Astrocyte (in vitro differentiated cells and primary cell): ENCODE measurements around the gene MAPK10. TPM values are rescaled to one million over a fixed set of nuclear protein-coding genes. Genes with fewer than 3 reads are reported as not detected.
A peak's percentile ranks its signal among the peaks of the same experiment; 100 is the strongest.

ENCODE experiments used
- DNase-seq: peaks from one replicate; pipeline ENCODE4 v3.0.0-alpha.2; 2010; ENCODE audit warnings: low read depth
- FAIRE-seq: peaks from 2 replicates; lab custom pipeline; 2011; peaks lifted over from hg19 to GRCh38; lab: Jason Lieb, UNC
- H2AFZ ChIP-seq: 2 replicates; pipeline ENCODE4 v1.6.0; 2012; ENCODE audit warnings: low read depth, low read length, inconsistent platforms
- H3K27ac ChIP-seq: 2 replicates; pipeline ENCODE4 v1.5.1; 2011; ENCODE audit warnings: low read depth, low read length, inconsistent platforms
- H3K27me3 ChIP-seq: 2 replicates; pipeline ENCODE4 v1.6.0; 2011; ENCODE audit warnings: low read length, inconsistent platforms; ENCODE audit not compliant: insufficient read depth
- H3K36me3 ChIP-seq: 2 replicates; pipeline ENCODE4 v1.5.1; 2011; ENCODE audit warnings: low read length, inconsistent platforms; ENCODE audit not compliant: insufficient read depth
- H3K4me1 ChIP-seq: 2 replicates; pipeline ENCODE4 v1.5.1; 2011; ENCODE audit warnings: low read length, inconsistent platforms; ENCODE audit not compliant: insufficient read depth
- H3K4me2 ChIP-seq: 2 replicates; pipeline ENCODE4 v1.6.0; 2012; ENCODE audit warnings: low read length, inconsistent platforms
- H3K4me3 ChIP-seq: 2 replicates; pipeline ENCODE4 v1.5.1; 2011; ENCODE audit warnings: low read depth, mild to moderate bottlenecking, low read length, inconsistent platforms; ENCODE audit not compliant: insufficient read depth
- H3K79me2 ChIP-seq: 2 replicates; pipeline ENCODE4 v1.6.0; 2012; ENCODE audit warnings: mild to moderate bottlenecking, low read length, inconsistent platforms; ENCODE audit not compliant: insufficient read depth
- H3K9ac ChIP-seq: 2 replicates; pipeline ENCODE4 v1.6.0; 2012; ENCODE audit warnings: mild to moderate bottlenecking, low read length, inconsistent platforms
- H3K9me3 ChIP-seq: 2 replicates; pipeline ENCODE4 v1.5.1; 2012; ENCODE audit warnings: low read depth, mild to moderate bottlenecking, low read length, inconsistent platforms; ENCODE audit not compliant: insufficient read depth
- H4K20me1 ChIP-seq: 2 replicates; pipeline ENCODE4 v1.6.0; 2012; ENCODE audit warnings: low read length, inconsistent platforms; ENCODE audit not compliant: insufficient read depth
- H3K27ac Mint-ChIP-seq: one replicate; pipeline ENCODE4 v1.8.0; 2021; ENCODE audit warnings: mild to moderate bottlenecking, mixed read lengths; ENCODE audit not compliant: unreplicated experiment
- H3K27me3 Mint-ChIP-seq: one replicate; pipeline ENCODE4 v1.8.0; 2021; ENCODE audit warnings: low read depth, mixed read lengths; ENCODE audit not compliant: unreplicated experiment
- H3K36me3 Mint-ChIP-seq: one replicate; pipeline ENCODE4 v1.8.0; 2021; ENCODE audit warnings: low read depth, mixed read lengths; ENCODE audit not compliant: unreplicated experiment
- H3K4me1 Mint-ChIP-seq: one replicate; pipeline ENCODE4 v1.8.0; 2021; ENCODE audit warnings: low read depth, mixed read lengths; ENCODE audit not compliant: unreplicated experiment
- H3K4me3 Mint-ChIP-seq: one replicate; pipeline ENCODE4 v1.8.0; 2021; ENCODE audit warnings: mild to moderate bottlenecking, moderate library complexity, mixed read lengths; ENCODE audit not compliant: unreplicated experiment
- H3K9me3 Mint-ChIP-seq: one replicate; pipeline ENCODE4 v1.8.0; 2021; ENCODE audit warnings: mild to moderate bottlenecking, mixed read lengths; ENCODE audit not compliant: unreplicated experiment
- CTCF ChIP-seq: IDR thresholded peaks from 2 replicates; pipeline ENCODE4 v1.5.1; 2011; ENCODE audit warnings: low read depth, mild to moderate bottlenecking, inconsistent platforms, low read length, moderate library complexity; ENCODE audit not compliant: insufficient read depth
- EZH2 ChIP-seq: IDR thresholded peaks from 2 replicates; pipeline ENCODE4 v1.6.1; 2012; ENCODE audit warnings: mild to moderate bottlenecking, low read length, inconsistent platforms; ENCODE audit not compliant: insufficient read depth
- total RNA-seq: library from RNA; stranded (reverse); gene quantifications from 2 replicates; pipeline ENCODE4 v1.2.1, GENCODE V29; 2021

MAPK10 gene
- total RNA-seq, 1 donor from 2014 or later, result 7.5 TPM

DNA sequence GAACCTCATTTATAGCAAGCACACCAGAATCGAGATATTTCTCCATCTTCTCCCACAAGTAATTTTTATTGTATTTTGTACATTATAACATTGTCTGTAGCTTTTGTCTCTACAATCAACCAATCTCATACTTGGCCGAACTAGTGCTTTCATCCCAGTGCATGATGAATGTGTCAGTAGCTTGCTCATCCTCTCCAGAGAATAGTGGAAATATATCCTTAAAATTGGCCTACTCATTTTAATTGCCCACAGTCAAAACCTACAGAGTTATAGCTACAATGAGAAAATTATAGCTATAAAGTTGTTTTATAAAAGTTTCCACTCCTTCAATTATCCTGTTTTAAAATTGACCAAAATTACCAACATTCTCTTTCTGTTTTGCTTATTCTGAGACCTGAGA lies 103.8 kb downstream of the MAPK10 start:
- Histone ChIP-seq H3K79me2 (no peaks in the 10 kb centered on the region), H3K4me3 (no peak overlapping the region), H3K9me3 (no peaks in the 10 kb centered on the region), H3K27me3 (no peaks in the 10 kb centered on the region), H3K4me2 (no peak overlapping the region), H3K36me3 (no peaks in the 10 kb centered on the region), H3K27ac (no peak overlapping the region), H2AFZ (no peak overlapping the region), H4K20me1 (no peaks in the 10 kb centered on the region), H3K9ac (no peak overlapping the region), H3K4me1 (no peaks in the 10 kb centered on the region)
- Mint-ChIP-seq H3K4me1 (no peaks in the 10 kb centered on the region), H3K27me3 (no peaks in the 10 kb centered on the region), H3K36me3 (no peaks in the 10 kb centered on the region), H3K27ac (no peak overlapping the region), H3K4me3 (no peak overlapping the region), H3K9me3 (no peaks in the 10 kb centered on the region)
- no peak for DNase-seq
- TF ChIP-seq CTCF (no peak), EZH2 (no peak)
- FAIRE-seq, result no peak

- Mint-ChIP-seq H3K27me3 (no peaks in the 10 kb centered on the region), H3K4me1 (no peaks in the 10 kb centered on the region), H3K4me3 (no peak overlapping the region), H3K36me3 (no peaks in the 10 kb centered on the region), H3K9me3 (peaks cover 2% of the 10 kb centered on the region), H3K27ac (no peak overlapping the region)
- H3K4me1 ChIP-seq, result no peaks in the 10 kb centered on the region
- no peaks in the 10 kb centered on the region for H3K27me3 ChIP-seq
- no peak overlapping the region for H3K27ac ChIP-seq
- no peaks in the 10 kb centered on the region for H3K9me3 ChIP-seq
- no peaks in the 10 kb centered on the region for H4K20me1 ChIP-seq
- DNase-seq, result peak; percentile 89
- TF ChIP-seq CTCF, result no peak
- TF ChIP-seq EZH2, result no peak
- no peaks in the 10 kb centered on the region for H3K79me2 ChIP-seq
- no peak overlapping the region for H3K9ac ChIP-seq
- no peak overlapping the region for H2AFZ ChIP-seq
- no peak overlapping the region for H3K4me3 ChIP-seq
- H3K36me3 ChIP-seq, result no peaks in the 10 kb centered on the region
- no peak overlapping the region for H3K4me2 ChIP-seq
- no peak for FAIRE-seq
These were observed 109.2 kb downstream of the MAPK10 start for GRCh38 chr4:86250619-86251018.

- Mint-ChIP-seq H3K9me3 (peaks cover 2% of the 10 kb centered on the region), H3K27me3 (no peaks in the 10 kb centered on the region), H3K27ac (no peak overlapping the region), H3K36me3 (no peaks in the 10 kb centered on the region), H3K4me1 (no peaks in the 10 kb centered on the region), H3K4me3 (no peak overlapping the region)
- no peak overlapping the region for H3K4me3 ChIP-seq
- no peaks in the 10 kb centered on the region for H4K20me1 ChIP-seq
- DNase-seq (peak; percentile 49), FAIRE-seq (no peak)
- H3K4me2 ChIP-seq, result no peak overlapping the region
- TF ChIP-seq EZH2, result no peak
- TF ChIP-seq CTCF, result no peak
- no peaks in the 10 kb centered on the region for H3K79me2 ChIP-seq
- no peaks in the 10 kb centered on the region for H3K36me3 ChIP-seq
- H3K4me1 ChIP-seq, result no peaks in the 10 kb centered on the region
- no peaks in the 10 kb centered on the region for H3K9me3 ChIP-seq
- H2AFZ ChIP-seq, result no peak overlapping the region
- H3K27ac ChIP-seq, result no peak overlapping the region
- no peaks in the 10 kb centered on the region for H3K27me3 ChIP-seq
- no peak overlapping the region for H3K9ac ChIP-seq
These were observed 109.8 kb downstream of the MAPK10 start for GRCh38 chr4:86250006-86250405.
